ENCODE measurements around the gene CSNK1D. TPM values are rescaled to one million over a fixed set of nuclear protein-coding genes. Genes with fewer than 3 reads are reported as not detected.

The CSNK1D gene
- total RNA-seq, 2 donors from 2014 or later = 37.6 to 116 TPM

GRCh38 chr17:82246040-82246364, 27.5 kb downstream of the CSNK1D start:
- no peaks in the 10 kb centered on the region for H3K9me3 ChIP-seq
- ATAC-seq (no peak), DNase-seq (no peak)
- WGBS, 2 donors = 94 to 95% methylated on average over 5 of the region's 5 CpGs
- intact Hi-C loops (cut with DNase I) = no loop called here
- no peak overlapping the region for H3K4me3 ChIP-seq
- peak overlapping the region in 2 of 4 donors; percentile 22 to 48 for H3K27ac ChIP-seq
- no peak for TF ChIP-seq POLR2A (IDR thresholded peaks at IDR 0.05)
- no peak for TF ChIP-seq CTCF (IDR thresholded peaks at IDR 0.05)
- peaks cover 37% of the 10 kb centered on the region for H3K4me1 ChIP-seq
- H3K27me3 ChIP-seq = no peaks in the 10 kb centered on the region
- peaks cover 39 to 59% of the 10 kb centered on the region in 2 donors for H3K36me3 ChIP-seq (replicated peaks in 1 of 2; ENCODE audit: insufficient read depth in 1 of 2, low read depth in 2 of 2)

- Histone ChIP-seq H3K4me1 (peaks cover 43% of the 10 kb centered on the region), H3K9me3 (no peaks in the 10 kb centered on the region), H3K4me3 (no peak overlapping the region), H3K27ac (peak overlapping the region in 1 of 4 donors; percentile 48), H3K27me3 (no peaks in the 10 kb centered on the region), H3K36me3 (replicated peaks in 1 of 2; ENCODE audit: insufficient read depth in 1 of 2, low read depth in 2 of 2) (peaks cover 33 to 53% of the 10 kb centered on the region in 2 donors)
- intact Hi-C loops (cut with DNase I) = no loop called here
- TF ChIP-seq CTCF (IDR thresholded peaks at IDR 0.05) (no peak), POLR2A (IDR thresholded peaks at IDR 0.05) (no peak)
- ATAC-seq (no peak), DNase-seq (no peak)
- WGBS, 2 donors = 90 to 92% methylated on average over 43 to 47 of the region's 47 CpGs
Measured at GRCh38 chr17:82245134-82246039, 28.1 kb downstream of the CSNK1D start.

GRCh38 chr17:82244413-82245133, 28.9 kb downstream of the CSNK1D start:
- Histone ChIP-seq H3K4me3 (no peak overlapping the region), H3K36me3 (replicated peaks in 1 of 2; ENCODE audit: insufficient read depth in 1 of 2, low read depth in 2 of 2) (peaks cover 27 to 45% of the 10 kb centered on the region in 2 donors), H3K4me1 (peaks cover 51% of the 10 kb centered on the region), H3K27ac (no peak overlapping the region), H3K27me3 (no peaks in the 10 kb centered on the region), H3K9me3 (no peaks in the 10 kb centered on the region)
- DNase-seq (no peak), ATAC-seq (no peak)
- intact Hi-C loops (cut with DNase I) = no loop called here
- WGBS, 2 donors = 87 to 91% methylated on average over 35 to 39 of the region's 39 CpGs
- TF ChIP-seq CTCF (IDR thresholded peaks at IDR 0.05) (peak in 5 of 7 experiments; percentile 13 to 38 (median 26)), POLR2A (IDR thresholded peaks at IDR 0.05) (no peak)

GRCh38 chr17:82243648-82244412, 29.7 kb downstream of the CSNK1D start:
- no peak for TF ChIP-seq CTCF (IDR thresholded peaks at IDR 0.05)
- TF ChIP-seq POLR2A (IDR thresholded peaks at IDR 0.05) = no peak
- 89 to 95% methylated on average over 17 to 19 of the region's 19 CpGs for WGBS, 2 donors
- Histone ChIP-seq H3K4me3 (no peak overlapping the region), H3K27ac (peak overlapping the region in 2 of 4 donors; percentile 73 to 74), H3K36me3 (replicated peaks in 1 of 2; ENCODE audit: insufficient read depth in 1 of 2, low read depth in 2 of 2) (peaks cover 19 to 41% of the 10 kb centered on the region in 2 donors), H3K27me3 (no peaks in the 10 kb centered on the region), H3K4me1 (peaks cover 54% of the 10 kb centered on the region), H3K9me3 (no peaks in the 10 kb centered on the region)
- intact Hi-C loops (cut with DNase I) = no loop called here
- DNase-seq (no peak), ATAC-seq (no peak)

All from body of pancreas (tissue), 4 donors.